Inferior parietal cortex (tissue), 1 donor: ENCODE results near the gene OMG.
A peak's percentile ranks its signal among the peaks of the same experiment; 100 is the strongest.
"Not testable (repeated sequence)": the region's sequence is repeated elsewhere in the genome, so short reads cannot be mapped to it uniquely, and the experiment has no call there.

Source experiments
- DNase-seq: peaks from one replicate; pipeline ENCODE4 v3.0.0-alpha.2; 2016; ENCODE audit errors: extremely low spot score

The OMG gene

GRCh38 chr17:31297090-31297489, at the start of gene OMG:
Gene OMG, minus strand, starts transcription at chr17:31297239. Its CDS starts 908 bp downstream, at chr17:31296331.
- peak; percentile 79 for DNase-seq

- not testable (repeated sequence) for DNase-seq
Observed at GRCh38 chr17:31345191-31345747, 48.2 kb upstream of the OMG start.

- DNase-seq: peak; percentile 56
Observed at GRCh38 chr17:31339906-31340661, 43.0 kb upstream of the OMG start.

- no peak for DNase-seq
Observed at GRCh38 chr17:31329221-31329620, 32.2 kb upstream of the OMG start.

GRCh38 chr17:31328160-31328535, 31.1 kb upstream of the OMG start:
- no peak for DNase-seq

GRCh38 chr17:31327534-31328159, 30.6 kb upstream of the OMG start:
- DNase-seq: no peak

GRCh38 chr17:31323551-31323950, 26.5 kb upstream of the OMG start:
- DNase-seq: no peak

- no peak for DNase-seq
Observed at GRCh38 chr17:31321966-31322365, 24.9 kb upstream of the OMG start.

GRCh38 chr17:31321481-31321880, 24.4 kb upstream of the OMG start, which contains the start of gene EVI2A:
Gene EVI2A, minus strand, starts transcription at chr17:31321622. Its CDS starts 2,609 bp downstream, at chr17:31319013.
- peak; percentile 85 for DNase-seq

- DNase-seq: peak; percentile 60
Observed at GRCh38 chr17:31320791-31321190, 23.8 kb upstream of the OMG start.

GRCh38 chr17:31320241-31320640, 23.2 kb upstream of the OMG start:
- DNase-seq: no peak

GRCh38 chr17:31318851-31319661, 22.0 kb upstream of the OMG start:
- no peak for DNase-seq

GRCh38 chr17:31318298-31318801, 21.3 kb upstream of the OMG start:
- peak; percentile 87 for DNase-seq

- DNase-seq: no peak
Observed at GRCh38 chr17:31314782-31315100, 17.7 kb upstream of the OMG start.

- DNase-seq: no peak
Observed at GRCh38 chr17:31313982-31314781, 17.1 kb upstream of the OMG start, which contains the start of gene EVI2B. Gene EVI2B, minus strand, starts transcription at chr17:31314054. Its CDS starts 8,445 bp downstream, at chr17:31305609.

- DNase-seq: not testable (repeated sequence)
Observed at GRCh38 chr17:31312223-31312622, 15.2 kb upstream of the OMG start.

GRCh38 chr17:31311526-31311925, 14.5 kb upstream of the OMG start:
- DNase-seq: no peak

- DNase-seq: no peak
Observed at GRCh38 chr17:31310886-31311285, 13.8 kb upstream of the OMG start.

- DNase-seq: no peak
Observed at GRCh38 chr17:31310260-31310659, 13.2 kb upstream of the OMG start.

- DNase-seq: no peak
Observed at GRCh38 chr17:31309556-31309955, 12.5 kb upstream of the OMG start.
